Nephron (organoid): ENCODE results near the gene SCMH1.
A peak's percentile ranks its signal among the peaks of the same experiment; 100 is the strongest.

Experiments
- H3K27ac Mint-ChIP-seq, 3 experiments: 2 replicates each; pipeline ENCODE4 v1.8.0; 2020; ENCODE audit warnings: mixed read lengths in 3 of 3, mild to moderate bottlenecking in 2 of 3, moderate library complexity in 1 of 3
- H3K27me3 Mint-ChIP-seq: 2 replicates; pipeline ENCODE4 v1.8.0; 2021; ENCODE audit warnings: low read depth, mild to moderate bottlenecking, moderate library complexity, mixed read lengths
- H3K36me3 Mint-ChIP-seq: 2 replicates; pipeline ENCODE4 v1.8.0; 2020; ENCODE audit warnings: low read depth, mixed read lengths
- H3K4me1 Mint-ChIP-seq: 2 replicates; pipeline ENCODE4 v1.8.0; 2020; ENCODE audit warnings: mixed read lengths
- H3K4me3 Mint-ChIP-seq, 3 experiments: 2 replicates each; pipeline ENCODE4 v1.8.0; 2020; ENCODE audit warnings: mild to moderate bottlenecking in 3 of 3, mixed read lengths in 3 of 3, moderate library complexity in 2 of 3
- H3K9me3 Mint-ChIP-seq: 2 replicates; pipeline ENCODE4 v1.8.0; 2020; ENCODE audit warnings: mixed read lengths
- TF ChIP-seq, protein P1 (sequence below), 3 experiments: fragments of 200-600 bp; sonication (generic); IDR thresholded peaks; one replicate each; pipeline ENCODE4 v1.5.0; 2021; ENCODE audit warnings: antibody characterized with exemption in 3 of 3; ENCODE audit not compliant: unreplicated experiment in 3 of 3

Gene SCMH1

GRCh38 chr1:41015281-41015896 is 226.7 kb downstream of the SCMH1 start:
- Mint-ChIP-seq H3K36me3 (peaks cover 45% of the 10 kb centered on the region), H3K4me1 (no peaks in the 10 kb centered on the region), H3K9me3 (no peaks in the 10 kb centered on the region), H3K4me3 (no peak overlapping the region), H3K27me3 (peaks cover 3% of the 10 kb centered on the region), H3K27ac (no peak overlapping the region)
- TF ChIP-seq, protein P1, sequence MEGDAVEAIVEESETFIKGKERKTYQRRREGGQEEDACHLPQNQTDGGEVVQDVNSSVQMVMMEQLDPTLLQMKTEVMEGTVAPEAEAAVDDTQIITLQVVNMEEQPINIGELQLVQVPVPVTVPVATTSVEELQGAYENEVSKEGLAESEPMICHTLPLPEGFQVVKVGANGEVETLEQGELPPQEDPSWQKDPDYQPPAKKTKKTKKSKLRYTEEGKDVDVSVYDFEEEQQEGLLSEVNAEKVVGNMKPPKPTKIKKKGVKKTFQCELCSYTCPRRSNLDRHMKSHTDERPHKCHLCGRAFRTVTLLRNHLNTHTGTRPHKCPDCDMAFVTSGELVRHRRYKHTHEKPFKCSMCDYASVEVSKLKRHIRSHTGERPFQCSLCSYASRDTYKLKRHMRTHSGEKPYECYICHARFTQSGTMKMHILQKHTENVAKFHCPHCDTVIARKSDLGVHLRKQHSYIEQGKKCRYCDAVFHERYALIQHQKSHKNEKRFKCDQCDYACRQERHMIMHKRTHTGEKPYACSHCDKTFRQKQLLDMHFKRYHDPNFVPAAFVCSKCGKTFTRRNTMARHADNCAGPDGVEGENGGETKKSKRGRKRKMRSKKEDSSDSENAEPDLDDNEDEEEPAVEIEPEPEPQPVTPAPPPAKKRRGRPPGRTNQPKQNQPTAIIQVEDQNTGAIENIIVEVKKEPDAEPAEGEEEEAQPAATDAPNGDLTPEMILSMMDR (IDR thresholded peaks at IDR 0.05; ENCODE audit: unreplicated experiment in 3 of 3): no peak

GRCh38 chr1:41014871-41015270 is 227.2 kb downstream of the SCMH1 start:
- H3K4me1 Mint-ChIP-seq: no peaks in the 10 kb centered on the region
- no peak overlapping the region for H3K4me3 Mint-ChIP-seq
- H3K27me3 Mint-ChIP-seq: peaks cover 3% of the 10 kb centered on the region
- TF ChIP-seq, protein P1 (IDR thresholded peaks at IDR 0.05; ENCODE audit: unreplicated experiment in 3 of 3): no peak
- H3K9me3 Mint-ChIP-seq: no peaks in the 10 kb centered on the region
- H3K36me3 Mint-ChIP-seq: peaks cover 50% of the 10 kb centered on the region
- no peak overlapping the region for H3K27ac Mint-ChIP-seq

GRCh38 chr1:41013796-41014195 is 228.3 kb downstream of the SCMH1 start:
- TF ChIP-seq, protein P1 (IDR thresholded peaks at IDR 0.05; ENCODE audit: unreplicated experiment in 3 of 3): no peak
- H3K27ac Mint-ChIP-seq: peak overlapping the region in 1 of 3 experiments; percentile 53
- H3K36me3 Mint-ChIP-seq: peaks cover 50% of the 10 kb centered on the region
- H3K4me3 Mint-ChIP-seq: no peak overlapping the region
- no peaks in the 10 kb centered on the region for H3K9me3 Mint-ChIP-seq
- peaks cover 3% of the 10 kb centered on the region for H3K27me3 Mint-ChIP-seq
- no peaks in the 10 kb centered on the region for H3K4me1 Mint-ChIP-seq

DNA sequence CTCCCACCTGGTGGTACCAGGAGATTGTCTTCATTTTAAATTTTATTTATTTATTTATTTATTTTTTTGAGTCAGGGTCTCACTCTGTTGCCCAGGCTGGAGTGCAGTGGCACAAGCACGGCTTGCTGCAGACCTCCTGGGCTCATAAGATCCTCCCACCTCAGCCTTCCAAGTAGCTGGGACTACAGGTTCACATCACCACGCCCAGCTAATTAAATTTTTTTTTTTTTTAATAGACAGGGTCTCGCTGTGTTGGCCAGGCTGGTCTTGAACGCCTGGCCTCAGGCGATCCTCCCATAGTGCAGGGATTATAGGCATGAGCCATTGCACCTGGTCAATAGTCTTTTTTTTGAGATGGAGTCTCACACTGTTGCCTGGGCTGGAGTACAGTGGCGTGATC is 229.1 kb downstream of the SCMH1 start:
- Mint-ChIP-seq H3K27me3 (peaks cover 3% of the 10 kb centered on the region), H3K4me3 (no peak overlapping the region), H3K27ac (no peak overlapping the region), H3K9me3 (no peaks in the 10 kb centered on the region), H3K4me1 (no peaks in the 10 kb centered on the region), H3K36me3 (peaks cover 57% of the 10 kb centered on the region)
- TF ChIP-seq, protein P1 (IDR thresholded peaks at IDR 0.05; ENCODE audit: unreplicated experiment in 3 of 3): no peak

DNA sequence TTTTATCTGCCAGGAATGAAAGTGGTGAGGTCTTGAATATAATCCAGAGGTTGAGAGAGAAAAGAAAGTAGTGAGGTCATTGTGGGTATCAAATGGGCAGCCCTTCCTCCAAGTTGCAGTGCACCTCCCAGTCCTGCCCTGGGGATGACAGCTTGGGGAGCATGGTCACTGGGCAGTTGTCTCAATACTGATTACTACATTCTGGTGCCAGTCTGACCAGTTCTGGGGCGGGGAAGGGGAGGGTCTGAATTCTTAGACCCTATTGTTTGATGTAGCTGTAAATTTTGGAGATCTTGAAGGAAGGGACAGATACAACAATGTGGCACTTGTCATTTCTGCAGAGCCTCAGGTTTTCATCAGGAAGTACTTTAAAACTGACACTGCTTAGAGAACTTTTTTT is 231.8 kb downstream of the SCMH1 start:
- TF ChIP-seq, protein P1 (IDR thresholded peaks at IDR 0.05; ENCODE audit: unreplicated experiment in 3 of 3): no peak
- Mint-ChIP-seq H3K27me3 (peaks cover 3% of the 10 kb centered on the region), H3K36me3 (peaks cover 76% of the 10 kb centered on the region), H3K4me1 (no peaks in the 10 kb centered on the region), H3K9me3 (no peaks in the 10 kb centered on the region), H3K27ac (no peak overlapping the region), H3K4me3 (no peak overlapping the region)

- no peak overlapping the region for H3K27ac Mint-ChIP-seq
These were observed 232.6 kb downstream of the SCMH1 start for GRCh38 chr1:41009466-41009865.

More at GRCh38 chr1:41009466-41009865, 232.6 kb downstream of the SCMH1 start:
- H3K4me1 Mint-ChIP-seq: no peaks in the 10 kb centered on the region
- TF ChIP-seq, protein P1 (IDR thresholded peaks at IDR 0.05; ENCODE audit: unreplicated experiment in 3 of 3): no peak
- H3K9me3 Mint-ChIP-seq: no peaks in the 10 kb centered on the region
- H3K27me3 Mint-ChIP-seq: no peaks in the 10 kb centered on the region
- no peak overlapping the region for H3K4me3 Mint-ChIP-seq
- H3K36me3 Mint-ChIP-seq: peaks cover 71% of the 10 kb centered on the region
